ENCODE results near the gene ABCC11. TPM values are rescaled to one million over a fixed set of nuclear protein-coding genes. Genes with fewer than 3 reads are reported as not detected.
A peak's percentile ranks its signal among the peaks of the same experiment; 100 is the strongest.

Gene ABCC11
- total and polyA plus RNA-seq, 2 of the 13 experiments (the other 11 are each of a cell fraction or from before 2014, with no cell fraction given) = 1.0 to 1.4 TPM

DNA sequence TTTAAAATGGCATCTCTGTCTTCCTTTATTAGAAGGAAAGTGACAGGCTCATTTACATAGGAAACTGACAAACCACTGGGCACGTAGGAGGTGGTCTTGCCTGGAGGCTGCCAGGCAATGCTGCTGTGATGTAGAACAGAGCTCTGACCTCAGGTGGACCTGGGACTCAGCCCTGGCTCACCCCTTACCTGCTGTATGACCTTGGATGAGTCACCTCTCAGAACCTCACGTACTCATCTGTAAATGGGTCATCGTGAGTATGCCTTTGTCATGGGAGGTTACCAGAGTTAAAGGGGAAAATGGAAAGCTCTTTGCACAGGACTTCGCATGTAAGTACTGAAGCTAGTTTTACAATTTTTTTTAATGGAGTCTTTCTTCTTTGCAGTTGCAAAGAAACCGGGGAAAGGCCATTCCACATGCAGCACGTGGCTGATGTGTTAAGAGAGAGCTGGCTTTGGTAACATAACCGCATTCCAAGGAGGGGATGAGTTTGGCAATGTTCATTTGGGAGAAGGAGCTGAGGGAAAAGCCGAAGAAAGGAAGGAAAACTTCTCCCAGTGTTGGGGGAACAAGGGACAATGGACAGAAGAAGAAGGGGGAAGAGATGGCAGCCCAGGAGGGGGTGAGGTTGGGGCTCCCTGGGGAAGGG lies 40.6 kb downstream of the ABCC11 start (continued):
- no peak for TF ChIP-seq SOX6 (IDR thresholded peaks at IDR 0.05)
- TF ChIP-seq SOX6 (CRISPR knock-in tag; IDR thresholded peaks at IDR 0.05) = no peak; the same call in 1 of the 2 replicates
- no peak for TF ChIP-seq JDP2 (CRISPR knock-in tag; IDR thresholded peaks at IDR 0.05; ENCODE audit: borderline replicate concordance)
- no peak for TF ChIP-seq CAMTA2 (CRISPR knock-in tag; IDR thresholded peaks at IDR 0.05; ENCODE audit: borderline replicate concordance)
- TF ChIP-seq EP300 (IDR thresholded peaks at IDR 0.05; ENCODE audit: low read depth in 2 of 2, low read length in 2 of 2) = peak in 1 of 2 experiments; percentile 59; a peak in 1 of 4 replicates
- TF ChIP-seq EP300 (CRISPR knock-in tag; IDR thresholded peaks at IDR 0.05; ENCODE audit: borderline replicate concordance) = peak; percentile 23; the same call in 1 of the 2 replicates
- TF ChIP-seq POLR2AphosphoS5 (IDR thresholded peaks at IDR 0.05; ENCODE audit: low read depth, low read length) = no peak
- TF ChIP-seq MED8 (CRISPR knock-in tag; IDR thresholded peaks at IDR 0.05; ENCODE audit: insufficient replicate concordance) = no peak
- peak; percentile 75; the same call in 1 of the 2 replicates for TF ChIP-seq ZKSCAN8 (CRISPR knock-in tag; IDR thresholded peaks at IDR 0.05; ENCODE audit: borderline replicate concordance)
- no peak for TF ChIP-seq PHB2 (IDR thresholded peaks at IDR 0.05; ENCODE audit: partially characterized antibody)
- peak; percentile 100 for TF ChIP-seq ESRRA (CRISPR knock-in tag; IDR thresholded peaks at IDR 0.05; ENCODE audit: low read depth)
- TF ChIP-seq GTF3A (CRISPR knock-in tag; conservative IDR thresholded peaks at IDR 0.05) = no peak
- TF ChIP-seq HOMEZ (CRISPR knock-in tag; IDR thresholded peaks at IDR 0.05; ENCODE audit: low read depth) = peak; percentile 73
- TF ChIP-seq FOSL2 (CRISPR knock-in tag; IDR thresholded peaks at IDR 0.05) = peak; percentile 99

All from HepG2 (cell line).